22Rv1 (cell line): Measurements from ENCODE around the gene WWOX.

ENCODE experiments used
- ZFX ChIP-seq: fragments of 450-650 bp; IDR thresholded peaks from 2 replicates; pipeline ENCODE4 v1.6.1; 2017; ENCODE audit warnings: antibody characterized with exemption, borderline replicate concordance
- TF ChIP-seq, protein P1 (sequence below): fragments of 450-650 bp; IDR thresholded peaks from 2 replicates; pipeline ENCODE4 v1.5.1; 2017; ENCODE audit warnings: mild to moderate bottlenecking

DNA sequence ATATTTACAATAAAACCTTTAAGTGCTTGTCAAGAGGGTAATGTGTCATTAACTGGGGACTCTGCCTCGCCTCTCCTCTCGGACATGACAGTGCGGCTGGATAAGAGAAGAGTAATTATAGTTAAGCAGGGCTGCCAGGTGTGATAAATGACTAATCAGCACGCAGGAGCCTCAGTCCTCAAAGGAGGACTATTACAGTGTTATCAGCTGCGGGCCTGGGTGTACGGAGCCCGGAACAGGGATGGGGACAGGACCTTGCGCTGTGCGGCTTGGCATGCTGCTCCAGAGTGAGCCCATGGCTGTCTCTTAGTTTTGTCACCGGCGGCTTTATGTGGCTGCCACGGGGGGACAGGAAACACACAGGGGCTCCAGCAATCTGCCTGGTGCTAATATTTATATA, 893.9 kb downstream of the WWOX start:
- TF ChIP-seq, protein P1, sequence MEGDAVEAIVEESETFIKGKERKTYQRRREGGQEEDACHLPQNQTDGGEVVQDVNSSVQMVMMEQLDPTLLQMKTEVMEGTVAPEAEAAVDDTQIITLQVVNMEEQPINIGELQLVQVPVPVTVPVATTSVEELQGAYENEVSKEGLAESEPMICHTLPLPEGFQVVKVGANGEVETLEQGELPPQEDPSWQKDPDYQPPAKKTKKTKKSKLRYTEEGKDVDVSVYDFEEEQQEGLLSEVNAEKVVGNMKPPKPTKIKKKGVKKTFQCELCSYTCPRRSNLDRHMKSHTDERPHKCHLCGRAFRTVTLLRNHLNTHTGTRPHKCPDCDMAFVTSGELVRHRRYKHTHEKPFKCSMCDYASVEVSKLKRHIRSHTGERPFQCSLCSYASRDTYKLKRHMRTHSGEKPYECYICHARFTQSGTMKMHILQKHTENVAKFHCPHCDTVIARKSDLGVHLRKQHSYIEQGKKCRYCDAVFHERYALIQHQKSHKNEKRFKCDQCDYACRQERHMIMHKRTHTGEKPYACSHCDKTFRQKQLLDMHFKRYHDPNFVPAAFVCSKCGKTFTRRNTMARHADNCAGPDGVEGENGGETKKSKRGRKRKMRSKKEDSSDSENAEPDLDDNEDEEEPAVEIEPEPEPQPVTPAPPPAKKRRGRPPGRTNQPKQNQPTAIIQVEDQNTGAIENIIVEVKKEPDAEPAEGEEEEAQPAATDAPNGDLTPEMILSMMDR = no peak
- TF ChIP-seq ZFX = no peak
